ENCODE results near the gene RELCH.

GRCh38 chr18:62258093-62258492, 71.0 kb downstream of the RELCH start:
- TF ChIP-seq CTCF (IDR thresholded peaks at IDR 0.05) (no peak), EP300 (IDR thresholded peaks at IDR 0.05) (no peak), POLR2A (IDR thresholded peaks at IDR 0.05) (no peak)

All from ovary (tissue), 3 donors.